ENCODE data around the gene RNF111. TPM values are rescaled to one million over a fixed set of nuclear protein-coding genes. Genes with fewer than 3 reads are reported as not detected.

The RNF111 gene
- polyA plus RNA-seq, 1 donor (not counting 4 experiments of a cell fraction or from before 2014, with no cell fraction given) = 27.4 TPM

GRCh38 chr15:59042041-59042440, 54.6 kb downstream of the RNF111 start:
- Histone ChIP-seq H4K20me1 (ENCODE audit: control insufficient read depth, extremely low read depth, insufficient read depth, low read length) (peaks cover 2% of the 10 kb centered on the region), H3K27me3 (ENCODE audit: control insufficient read depth, extremely low read depth, insufficient read depth, low read length) (no peaks in the 10 kb centered on the region), H3K4me2 (ENCODE audit: control insufficient read depth, extremely low read depth, insufficient read depth, low read depth, low read length) (no peak overlapping the region), H3K9ac (ENCODE audit: control insufficient read depth, extremely low read depth, insufficient read depth, low read length) (no peak overlapping the region), H3K36me3 (ENCODE audit: control insufficient read depth in 2 of 2, extremely low read depth in 1 of 2, insufficient read depth in 2 of 2, low read length in 2 of 2) (peaks cover 0 to 2% of the 10 kb centered on the region in 2 experiments), H3K4me3 (ENCODE audit: control insufficient read depth in 2 of 3, extremely low read depth in 1 of 3, insufficient read depth in 2 of 3, low read depth in 1 of 3, low read length in 3 of 3) (no peak overlapping the region), H3K9me3 (ENCODE audit: control insufficient read depth, low read depth, low read length) (no peaks in the 10 kb centered on the region), H2AFZ (ENCODE audit: control insufficient read depth, low read length) (no peak overlapping the region), H3K79me2 (ENCODE audit: control insufficient read depth, insufficient read depth, low read length) (peaks cover 54% of the 10 kb centered on the region), H3K27ac (ENCODE audit: control insufficient read depth, insufficient read depth, low read length) (no peak overlapping the region), H3K9me1 (ENCODE audit: control insufficient read depth, extremely low read depth, insufficient read depth, low read length) (no peaks in the 10 kb centered on the region), H3K4me1 (ENCODE audit: control insufficient read depth, extremely low read depth, insufficient read depth, low read length) (no peaks in the 10 kb centered on the region)
- dilution Hi-C loops (cut with MboI; ENCODE audit: extremely low pct_ligation_motif_present, low sequenced_read_pairs) = no loop called here
- no peak for FAIRE-seq
- TF ChIP-seq EZH2 (IDR thresholded peaks at IDR 0.05; ENCODE audit: low read length) = no peak
- TF ChIP-seq CTCF (optimal IDR thresholded peaks at IDR 0.05 in 1 of 3, IDR thresholded peaks at IDR 0.05 in 1 of 3, conservative IDR thresholded peaks at IDR 0.05 in 1 of 3; ENCODE audit: extremely low read depth in 1 of 3, insufficient read depth in 2 of 3, low read length in 3 of 3) = no peak
- no peak for DNase-seq (ENCODE audit: low read depth, low spot score)

DNA sequence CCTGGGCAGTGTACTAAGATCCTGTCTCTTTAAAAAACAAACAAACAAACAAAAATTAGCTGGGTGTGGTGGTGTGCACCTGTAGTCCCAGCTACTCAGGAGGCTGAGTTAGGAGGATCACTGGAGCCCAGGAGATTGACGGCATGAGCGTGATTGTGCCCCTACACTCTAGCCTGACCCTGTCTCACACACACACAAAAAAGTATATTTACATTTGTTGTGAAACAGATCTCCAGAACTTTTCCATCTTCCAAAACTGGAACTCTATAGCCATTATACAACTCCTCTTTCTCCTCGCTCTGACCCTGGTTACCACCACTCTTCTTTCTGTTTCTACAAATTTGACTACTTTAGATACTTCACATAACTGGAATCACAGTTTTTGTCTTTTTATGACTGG, 61.4 kb downstream of the RNF111 start:
- Histone ChIP-seq H3K9me3 (ENCODE audit: control insufficient read depth, low read depth, low read length) (no peaks in the 10 kb centered on the region), H2AFZ (ENCODE audit: control insufficient read depth, low read length) (no peak overlapping the region), H3K79me2 (ENCODE audit: control insufficient read depth, insufficient read depth, low read length) (peaks cover 29% of the 10 kb centered on the region), H3K4me3 (ENCODE audit: control insufficient read depth in 2 of 3, extremely low read depth in 1 of 3, insufficient read depth in 2 of 3, low read depth in 1 of 3, low read length in 3 of 3) (no peak overlapping the region), H3K9me1 (ENCODE audit: control insufficient read depth, extremely low read depth, insufficient read depth, low read length) (no peaks in the 10 kb centered on the region), H3K27me3 (ENCODE audit: control insufficient read depth, extremely low read depth, insufficient read depth, low read length) (no peaks in the 10 kb centered on the region), H3K9ac (ENCODE audit: control insufficient read depth, extremely low read depth, insufficient read depth, low read length) (no peak overlapping the region), H3K36me3 (ENCODE audit: control insufficient read depth in 2 of 2, extremely low read depth in 1 of 2, insufficient read depth in 2 of 2, low read length in 2 of 2) (peaks cover 0 to 2% of the 10 kb centered on the region in 2 experiments), H3K4me2 (ENCODE audit: control insufficient read depth, extremely low read depth, insufficient read depth, low read depth, low read length) (no peak overlapping the region), H4K20me1 (ENCODE audit: control insufficient read depth, extremely low read depth, insufficient read depth, low read length) (peaks cover 4% of the 10 kb centered on the region), H3K27ac (ENCODE audit: control insufficient read depth, insufficient read depth, low read length) (no peak overlapping the region), H3K4me1 (ENCODE audit: control insufficient read depth, extremely low read depth, insufficient read depth, low read length) (no peaks in the 10 kb centered on the region)
- dilution Hi-C loops (cut with MboI; ENCODE audit: extremely low pct_ligation_motif_present, low sequenced_read_pairs) = no loop called here
- FAIRE-seq = no peak
- TF ChIP-seq CTCF (optimal IDR thresholded peaks at IDR 0.05 in 1 of 3, IDR thresholded peaks at IDR 0.05 in 1 of 3, conservative IDR thresholded peaks at IDR 0.05 in 1 of 3; ENCODE audit: extremely low read depth in 1 of 3, insufficient read depth in 2 of 3, low read length in 3 of 3) (no peak), EZH2 (IDR thresholded peaks at IDR 0.05; ENCODE audit: low read length) (no peak)
- no peak for DNase-seq (ENCODE audit: low read depth, low spot score)
